Astrocyte of the cerebellum (primary cell): ENCODE data around the gene GPR61.

Experiments used
- DNase-seq: peaks from one replicate; pipeline ENCODE4 v3.0.0-alpha.2; 2011; ENCODE audit warnings: low read depth
- H3K4me3 ChIP-seq: 2 replicates; pipeline ENCODE4 v1.5.1; 2011; ENCODE audit warnings: mild to moderate bottlenecking, low read depth, low read length, moderate library complexity
- CTCF ChIP-seq: IDR thresholded peaks from 2 replicates; pipeline ENCODE4 v1.5.1; 2012; ENCODE audit warnings: low read length, low read depth, moderate library complexity, mild to moderate bottlenecking; ENCODE audit errors: missing control alignments
- in situ Hi-C: cut with HindIII; loops from 2 replicates; pipeline ENCODE4 v1.10.0; 2017; ENCODE audit warnings: low sequenced_read_pairs

The GPR61 gene

GRCh38 chr1:109539676-109540075, at the start of gene GPR61:
GPR61 (plus strand) TSS chr1:109539872; CDS start chr1:109543023, 3,151 bp downstream.
- H3K4me3 ChIP-seq, result no peak within 1 kb of the TSS
- in situ Hi-C loops, result loop anchor here (5.0 to 10.0 kb wide), 4 partner anchors 47 to 228 kb away; partner anchors contain the start of gene CYB561D1
- no peak for DNase-seq
- no peak for TF ChIP-seq CTCF

- TF ChIP-seq CTCF, result peak; percentile 96
- in situ Hi-C loops, result loop anchor here (5.0 kb wide), 1 partner anchor 47 kb away; the partner anchor contains the start of gene GPR61
- H3K4me3 ChIP-seq, result no peak overlapping the region
- DNase-seq, result peak; percentile 41
These were observed 49.4 kb upstream of the GPR61 start for GRCh38 chr1:109490029-109490933.

GRCh38 chr1:109490934-109491302, 48.8 kb upstream of the GPR61 start:
- no peak overlapping the region for H3K4me3 ChIP-seq
- DNase-seq, result no peak
- no peak for TF ChIP-seq CTCF
- in situ Hi-C loops, result loop anchor here (5.0 kb wide), 1 partner anchor 46 kb away; the partner anchor contains the start of gene GPR61

- DNase-seq, result no peak
- TF ChIP-seq CTCF, result no peak
- no peak overlapping the region for H3K4me3 ChIP-seq
- in situ Hi-C loops, result loop anchor here (5.0 kb wide), 1 partner anchor 46 kb away; the partner anchor contains the start of gene GPR61
These were observed 48.3 kb upstream of the GPR61 start for GRCh38 chr1:109491372-109491771.

- no peak for DNase-seq
- H3K4me3 ChIP-seq, result no peak overlapping the region
- in situ Hi-C loops, result loop anchor here (5.0 kb wide), 1 partner anchor 45 kb away; the partner anchor contains the start of gene GPR61
- no peak for TF ChIP-seq CTCF
These were observed 46.9 kb upstream of the GPR61 start for GRCh38 chr1:109492779-109493178.

- no peak for DNase-seq
- TF ChIP-seq CTCF, result no peak
- in situ Hi-C loops, result loop anchor here (5.0 kb wide), 1 partner anchor 44 kb away; the partner anchor contains the start of gene GPR61
- H3K4me3 ChIP-seq, result no peak overlapping the region
These were observed 46.4 kb upstream of the GPR61 start for GRCh38 chr1:109493227-109493626.
